ENCODE data around the gene SH3BGRL2.

The SH3BGRL2 gene

DNA sequence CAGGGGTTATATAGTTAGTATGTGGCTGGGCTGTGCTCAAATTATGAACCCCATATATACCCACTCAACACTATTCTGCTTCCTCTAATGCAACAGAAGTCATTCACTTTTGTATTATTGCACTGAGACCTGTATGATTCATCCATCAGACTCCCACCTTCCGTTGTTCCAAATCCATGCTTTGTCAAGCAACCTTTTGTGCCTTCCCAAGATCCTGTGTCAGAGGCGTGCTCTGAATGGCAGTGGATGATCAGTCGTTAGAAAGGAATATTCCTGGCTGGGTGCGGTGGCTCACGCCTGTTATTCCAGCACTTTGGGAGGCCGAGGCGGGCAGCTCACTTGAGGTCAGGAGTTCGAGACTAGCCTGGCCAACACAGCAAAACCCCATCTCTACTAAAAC lies 103.2 kb downstream of the SH3BGRL2 start:
- POLR2A ChIA-PET = no interaction called here
- TF ChIP-seq ZNF248 (tag by site-specific recombination; IDR thresholded peaks at IDR 0.05) = no peak
- no peak for TF ChIP-seq ZNF16 (tag by site-specific recombination; IDR thresholded peaks at IDR 0.05; ENCODE audit: low read depth)
- no peak for TF ChIP-seq ZSCAN23 (tag by site-specific recombination; IDR thresholded peaks at IDR 0.05)
- TF ChIP-seq ZNF239 (tag by site-specific recombination; IDR thresholded peaks at IDR 0.05) = no peak
- TF ChIP-seq ZNF416 (tag by site-specific recombination; IDR thresholded peaks at IDR 0.05) = no peak
- TF ChIP-seq SALL2 (tag by site-specific recombination; IDR thresholded peaks at IDR 0.05; ENCODE audit: borderline replicate concordance) = no peak
- TF ChIP-seq KLF1 (tag by site-specific recombination; IDR thresholded peaks at IDR 0.05) = no peak
- no peak for TF ChIP-seq ZNF324 (tag by site-specific recombination; IDR thresholded peaks at IDR 0.05)
- no peak for TF ChIP-seq ZNF76 (tag by site-specific recombination; IDR thresholded peaks at IDR 0.05; ENCODE audit: borderline replicate concordance, low read depth)
- TF ChIP-seq, protein P1, sequence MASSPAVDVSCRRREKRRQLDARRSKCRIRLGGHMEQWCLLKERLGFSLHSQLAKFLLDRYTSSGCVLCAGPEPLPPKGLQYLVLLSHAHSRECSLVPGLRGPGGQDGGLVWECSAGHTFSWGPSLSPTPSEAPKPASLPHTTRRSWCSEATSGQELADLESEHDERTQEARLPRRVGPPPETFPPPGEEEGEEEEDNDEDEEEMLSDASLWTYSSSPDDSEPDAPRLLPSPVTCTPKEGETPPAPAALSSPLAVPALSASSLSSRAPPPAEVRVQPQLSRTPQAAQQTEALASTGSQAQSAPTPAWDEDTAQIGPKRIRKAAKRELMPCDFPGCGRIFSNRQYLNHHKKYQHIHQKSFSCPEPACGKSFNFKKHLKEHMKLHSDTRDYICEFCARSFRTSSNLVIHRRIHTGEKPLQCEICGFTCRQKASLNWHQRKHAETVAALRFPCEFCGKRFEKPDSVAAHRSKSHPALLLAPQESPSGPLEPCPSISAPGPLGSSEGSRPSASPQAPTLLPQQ (tag by site-specific recombination; IDR thresholded peaks at IDR 0.05) = no peak
- TF ChIP-seq, protein P2, sequence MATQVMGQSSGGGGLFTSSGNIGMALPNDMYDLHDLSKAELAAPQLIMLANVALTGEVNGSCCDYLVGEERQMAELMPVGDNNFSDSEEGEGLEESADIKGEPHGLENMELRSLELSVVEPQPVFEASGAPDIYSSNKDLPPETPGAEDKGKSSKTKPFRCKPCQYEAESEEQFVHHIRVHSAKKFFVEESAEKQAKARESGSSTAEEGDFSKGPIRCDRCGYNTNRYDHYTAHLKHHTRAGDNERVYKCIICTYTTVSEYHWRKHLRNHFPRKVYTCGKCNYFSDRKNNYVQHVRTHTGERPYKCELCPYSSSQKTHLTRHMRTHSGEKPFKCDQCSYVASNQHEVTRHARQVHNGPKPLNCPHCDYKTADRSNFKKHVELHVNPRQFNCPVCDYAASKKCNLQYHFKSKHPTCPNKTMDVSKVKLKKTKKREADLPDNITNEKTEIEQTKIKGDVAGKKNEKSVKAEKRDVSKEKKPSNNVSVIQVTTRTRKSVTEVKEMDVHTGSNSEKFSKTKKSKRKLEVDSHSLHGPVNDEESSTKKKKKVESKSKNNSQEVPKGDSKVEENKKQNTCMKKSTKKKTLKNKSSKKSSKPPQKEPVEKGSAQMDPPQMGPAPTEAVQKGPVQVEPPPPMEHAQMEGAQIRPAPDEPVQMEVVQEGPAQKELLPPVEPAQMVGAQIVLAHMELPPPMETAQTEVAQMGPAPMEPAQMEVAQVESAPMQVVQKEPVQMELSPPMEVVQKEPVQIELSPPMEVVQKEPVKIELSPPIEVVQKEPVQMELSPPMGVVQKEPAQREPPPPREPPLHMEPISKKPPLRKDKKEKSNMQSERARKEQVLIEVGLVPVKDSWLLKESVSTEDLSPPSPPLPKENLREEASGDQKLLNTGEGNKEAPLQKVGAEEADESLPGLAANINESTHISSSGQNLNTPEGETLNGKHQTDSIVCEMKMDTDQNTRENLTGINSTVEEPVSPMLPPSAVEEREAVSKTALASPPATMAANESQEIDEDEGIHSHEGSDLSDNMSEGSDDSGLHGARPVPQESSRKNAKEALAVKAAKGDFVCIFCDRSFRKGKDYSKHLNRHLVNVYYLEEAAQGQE (tag by site-specific recombination; IDR thresholded peaks at IDR 0.05) = no peak
- no peak for TF ChIP-seq ZNF555 (tag by site-specific recombination; conservative IDR thresholded peaks at IDR 0.05)
- CTCF ChIA-PET = no interaction called here
- H3K36me3 ChIP-seq (ENCODE audit: control insufficient read depth in 2 of 2, insufficient read depth in 1 of 2, low read length in 2 of 2) = no peaks in the 10 kb centered on the region
- no peaks in the 10 kb centered on the region for H3K4me1 ChIP-seq (ENCODE audit: control insufficient read depth, insufficient read depth, low read length)
- H3K27ac ChIP-seq (ENCODE audit: extremely low read depth, low read depth, low read length) = no peak overlapping the region
- H3K4me3 ChIP-seq (ENCODE audit: low read depth, low read length) = no peak overlapping the region
- no peaks in the 10 kb centered on the region for H3K9me3 ChIP-seq (ENCODE audit: control insufficient read depth, insufficient read depth, low read depth, low read length)

DNA sequence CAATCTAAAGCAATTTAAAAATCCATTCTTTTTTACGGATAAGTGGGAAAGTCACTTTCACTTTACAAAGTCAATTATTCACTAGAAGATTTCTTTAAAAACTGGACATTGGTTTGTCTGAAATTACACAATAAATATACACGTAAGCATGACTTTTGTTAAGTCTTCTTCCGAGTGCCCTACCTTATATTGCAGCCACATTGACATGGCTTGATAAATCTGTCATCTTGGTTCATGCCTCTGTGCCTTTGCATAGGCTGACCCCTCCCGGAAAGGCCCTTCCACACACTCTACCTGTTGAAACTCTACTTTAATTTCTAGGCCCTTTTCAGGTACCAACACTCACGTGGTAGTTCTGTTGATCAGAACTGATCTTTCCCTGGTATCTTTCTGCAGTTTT lies 104.1 kb downstream of the SH3BGRL2 start:
- ChIA-PET CTCF (interaction anchor here (0.7 kb wide), 1 partner anchor 63 kb away, joined by 3 read pairs; no protein-coding TSS in a partner anchor), POLR2A (no interaction called here)
- H3K4me1 ChIP-seq (ENCODE audit: control insufficient read depth, insufficient read depth, low read length) = no peaks in the 10 kb centered on the region
- H3K4me3 ChIP-seq (ENCODE audit: low read depth, low read length) = no peak overlapping the region
- no peaks in the 10 kb centered on the region for H3K36me3 ChIP-seq (ENCODE audit: control insufficient read depth in 2 of 2, insufficient read depth in 1 of 2, low read length in 2 of 2)
- H3K9me3 ChIP-seq (ENCODE audit: control insufficient read depth, insufficient read depth, low read depth, low read length) = no peaks in the 10 kb centered on the region
- TF ChIP-seq ZNF341 (tag by site-specific recombination; IDR thresholded peaks at IDR 0.05; ENCODE audit: low read depth) (no peak), SCRT2 (tag by site-specific recombination; IDR thresholded peaks at IDR 0.05) (peak; percentile 39; the same call in 1 of the 2 replicates), ZNF530 (tag by site-specific recombination; IDR thresholded peaks at IDR 0.05; ENCODE audit: low read depth) (no peak)
- H3K27ac ChIP-seq (ENCODE audit: extremely low read depth, low read depth, low read length) = no peak overlapping the region

DNA sequence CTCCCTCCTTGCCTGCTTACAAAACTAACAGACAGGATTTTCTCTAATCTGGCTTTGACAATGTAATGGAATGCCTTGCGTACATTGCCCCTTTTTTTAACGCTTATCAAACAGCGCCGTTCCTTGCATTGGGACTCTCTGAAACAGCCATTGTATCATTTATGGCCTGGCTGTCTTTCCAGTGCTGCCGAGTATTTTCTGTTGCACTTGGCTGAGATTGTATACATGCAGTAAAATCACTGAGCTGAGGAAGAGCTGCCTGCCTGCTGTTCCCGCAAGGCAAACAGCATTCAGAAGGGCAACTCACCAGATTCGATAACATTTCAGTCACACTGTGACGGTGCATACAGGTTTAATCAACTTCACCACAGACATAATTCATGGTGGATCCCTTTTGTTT lies 106.0 kb downstream of the SH3BGRL2 start:
- Histone ChIP-seq H3K27ac (ENCODE audit: extremely low read depth, low read depth, low read length) (no peak overlapping the region), H3K9me3 (ENCODE audit: control insufficient read depth, insufficient read depth, low read depth, low read length) (no peaks in the 10 kb centered on the region), H3K4me1 (ENCODE audit: control insufficient read depth, insufficient read depth, low read length) (no peaks in the 10 kb centered on the region), H3K4me3 (ENCODE audit: low read depth, low read length) (no peak overlapping the region), H3K36me3 (ENCODE audit: control insufficient read depth in 2 of 2, insufficient read depth in 1 of 2, low read length in 2 of 2) (no peaks in the 10 kb centered on the region)
- TF ChIP-seq, protein P3, sequence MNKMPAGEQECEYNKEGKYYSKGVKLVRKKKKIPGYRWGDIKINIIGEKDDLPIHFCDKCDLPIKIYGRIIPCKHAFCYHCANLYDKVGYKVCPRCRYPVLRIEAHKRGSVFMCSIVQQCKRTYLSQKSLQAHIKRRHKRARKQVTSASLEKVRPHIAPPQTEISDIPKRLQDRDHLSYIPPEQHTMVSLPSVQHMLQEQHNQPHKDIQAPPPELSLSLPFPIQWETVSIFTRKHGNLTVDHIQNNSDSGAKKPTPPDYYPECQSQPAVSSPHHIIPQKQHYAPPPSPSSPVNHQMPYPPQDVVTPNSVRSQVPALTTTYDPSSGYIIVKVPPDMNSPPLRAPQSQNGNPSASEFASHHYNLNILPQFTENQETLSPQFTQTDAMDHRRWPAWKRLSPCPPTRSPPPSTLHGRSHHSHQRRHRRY (tag by site-specific recombination; IDR thresholded peaks at IDR 0.05) = no peak
- ChIA-PET POLR2A (no interaction called here), CTCF (interaction anchor here (1.4 kb wide), 1 partner anchor 25 kb away, joined by 4 read pairs; no protein-coding TSS in a partner anchor)
